ENCODE measurements around the gene PAMR1.

Gene PAMR1

DNA sequence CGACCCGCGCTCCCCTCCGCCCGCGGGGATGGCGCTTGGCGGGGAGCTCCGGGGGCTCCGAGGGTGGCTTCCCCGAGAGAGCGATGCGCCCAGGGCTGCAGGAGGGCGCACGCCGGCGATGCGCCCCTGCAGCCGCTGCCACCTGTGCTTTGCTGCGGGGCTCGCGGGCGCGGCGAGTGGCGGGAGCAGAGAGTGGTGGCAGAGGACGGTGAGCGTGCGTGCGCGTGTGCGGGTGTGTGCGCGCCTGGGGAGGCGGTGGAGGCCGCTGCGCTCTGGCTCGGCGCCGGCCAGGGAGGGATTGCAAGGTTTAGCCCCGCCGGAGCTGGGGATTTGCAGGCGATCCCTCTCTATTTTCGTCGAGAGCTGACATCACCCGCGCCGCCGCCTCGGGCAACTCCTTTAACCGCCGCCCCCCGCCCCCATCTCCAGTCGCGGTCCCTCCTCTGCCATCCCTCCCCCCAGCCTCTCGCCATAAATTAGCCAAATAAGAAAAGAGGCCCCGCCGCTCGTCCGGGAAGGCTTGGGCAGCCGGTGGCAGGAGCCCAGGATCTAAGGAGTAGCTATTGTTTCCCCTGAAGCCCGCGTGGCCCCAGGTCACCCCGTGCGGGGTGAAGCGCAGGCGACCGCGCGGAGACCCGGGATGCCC is 106.1 kb downstream of the PAMR1 start, which contains the start of gene SLC1A2:
TSS of gene SLC1A2 (minus strand) at position 375 of the 646 bp plus-strand sequence. CDS start 592 bp downstream, outside the sequence.
- peak; percentile 12 for DNase-seq (ENCODE audit: low spot score)

DNA sequence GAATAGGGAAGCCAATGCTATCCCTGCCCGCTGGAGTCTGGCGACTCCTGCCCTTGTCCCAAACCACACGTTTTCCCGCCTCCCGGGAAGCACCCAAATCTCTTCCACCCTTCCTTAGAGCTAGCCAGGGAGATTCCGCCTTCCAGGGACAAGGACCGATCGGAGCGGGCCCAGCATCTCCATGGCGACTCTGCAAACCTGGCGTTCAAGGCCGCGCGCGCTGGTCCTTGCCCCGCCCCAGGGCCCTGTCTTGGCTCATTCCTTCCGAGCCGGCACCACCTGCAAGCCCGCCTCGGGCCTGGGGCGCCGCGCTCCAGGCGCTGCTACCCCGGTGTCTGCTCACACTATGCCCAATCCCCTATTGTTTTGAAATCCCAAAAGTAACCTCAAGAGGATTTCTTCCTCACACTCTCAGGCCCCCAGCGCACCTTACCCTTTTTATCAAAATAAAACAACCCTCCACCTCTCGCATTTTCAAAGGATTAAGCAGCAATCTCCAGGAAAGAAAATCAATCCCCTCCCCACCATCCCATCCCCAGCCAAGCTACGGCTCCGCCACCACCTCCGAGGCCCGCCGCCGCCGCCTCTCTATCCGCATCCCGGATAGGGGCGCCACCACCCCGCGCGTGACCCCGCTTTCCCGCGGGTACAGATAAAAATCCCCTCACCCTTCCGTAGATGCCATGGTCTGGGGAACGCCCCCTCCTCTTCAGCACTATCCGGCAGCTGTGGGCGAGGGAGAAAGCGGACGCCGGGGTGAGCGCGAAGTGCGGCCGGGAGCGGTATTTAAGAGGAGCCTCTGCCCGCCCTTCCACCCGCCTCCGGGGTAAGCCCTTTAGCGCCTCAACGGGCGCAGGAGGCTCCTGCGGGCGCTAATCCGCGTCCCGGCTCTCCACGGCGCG is 106.9 kb downstream of the PAMR1 start:
- peak; percentile 36 for DNase-seq (ENCODE audit: low spot score)
- TF ChIP-seq, protein P1, sequence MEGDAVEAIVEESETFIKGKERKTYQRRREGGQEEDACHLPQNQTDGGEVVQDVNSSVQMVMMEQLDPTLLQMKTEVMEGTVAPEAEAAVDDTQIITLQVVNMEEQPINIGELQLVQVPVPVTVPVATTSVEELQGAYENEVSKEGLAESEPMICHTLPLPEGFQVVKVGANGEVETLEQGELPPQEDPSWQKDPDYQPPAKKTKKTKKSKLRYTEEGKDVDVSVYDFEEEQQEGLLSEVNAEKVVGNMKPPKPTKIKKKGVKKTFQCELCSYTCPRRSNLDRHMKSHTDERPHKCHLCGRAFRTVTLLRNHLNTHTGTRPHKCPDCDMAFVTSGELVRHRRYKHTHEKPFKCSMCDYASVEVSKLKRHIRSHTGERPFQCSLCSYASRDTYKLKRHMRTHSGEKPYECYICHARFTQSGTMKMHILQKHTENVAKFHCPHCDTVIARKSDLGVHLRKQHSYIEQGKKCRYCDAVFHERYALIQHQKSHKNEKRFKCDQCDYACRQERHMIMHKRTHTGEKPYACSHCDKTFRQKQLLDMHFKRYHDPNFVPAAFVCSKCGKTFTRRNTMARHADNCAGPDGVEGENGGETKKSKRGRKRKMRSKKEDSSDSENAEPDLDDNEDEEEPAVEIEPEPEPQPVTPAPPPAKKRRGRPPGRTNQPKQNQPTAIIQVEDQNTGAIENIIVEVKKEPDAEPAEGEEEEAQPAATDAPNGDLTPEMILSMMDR (IDR thresholded peaks at IDR 0.05; ENCODE audit: extremely low read depth, insufficient read depth, missing control alignments), result no peak
- in situ Hi-C loops (cut with MboI; ENCODE audit: low pct_unique_long_range_greater_than_20kb, low sequenced_read_pairs, unreplicated experiment), result no loop called here

More for the DNA sequence above, 106.1 kb downstream of the PAMR1 start, which contains the start of gene SLC1A2:
- in situ Hi-C loops (cut with MboI; ENCODE audit: low pct_unique_long_range_greater_than_20kb, low sequenced_read_pairs, unreplicated experiment), result no loop called here
- TF ChIP-seq, protein P1 (IDR thresholded peaks at IDR 0.05; ENCODE audit: extremely low read depth, insufficient read depth, missing control alignments), result no peak

DNA sequence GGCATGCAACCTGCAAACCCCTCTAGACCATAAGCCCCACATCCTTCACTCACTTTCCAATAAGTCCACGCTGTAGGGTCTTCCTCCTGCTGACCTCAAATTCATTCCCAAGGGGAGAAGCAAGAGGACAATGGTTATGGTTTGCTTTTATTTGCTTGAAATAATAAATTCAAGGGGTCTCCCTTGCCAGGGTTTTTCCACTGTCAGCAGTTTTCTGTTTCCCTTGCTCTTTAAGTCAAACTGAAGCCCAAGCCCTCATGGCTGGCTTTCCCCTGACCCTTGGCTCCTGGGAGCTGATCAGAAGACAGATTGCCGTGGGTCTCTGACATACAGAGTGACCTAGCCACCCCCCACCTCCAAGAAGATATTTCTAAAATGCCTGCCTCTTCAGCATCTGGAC is 109.9 kb downstream of the PAMR1 start:
- TF ChIP-seq, protein P1 (IDR thresholded peaks at IDR 0.05; ENCODE audit: extremely low read depth, insufficient read depth, missing control alignments), result no peak
- no peak for DNase-seq (ENCODE audit: low spot score)
- in situ Hi-C loops (cut with MboI; ENCODE audit: low pct_unique_long_range_greater_than_20kb, low sequenced_read_pairs, unreplicated experiment), result no loop called here

DNA sequence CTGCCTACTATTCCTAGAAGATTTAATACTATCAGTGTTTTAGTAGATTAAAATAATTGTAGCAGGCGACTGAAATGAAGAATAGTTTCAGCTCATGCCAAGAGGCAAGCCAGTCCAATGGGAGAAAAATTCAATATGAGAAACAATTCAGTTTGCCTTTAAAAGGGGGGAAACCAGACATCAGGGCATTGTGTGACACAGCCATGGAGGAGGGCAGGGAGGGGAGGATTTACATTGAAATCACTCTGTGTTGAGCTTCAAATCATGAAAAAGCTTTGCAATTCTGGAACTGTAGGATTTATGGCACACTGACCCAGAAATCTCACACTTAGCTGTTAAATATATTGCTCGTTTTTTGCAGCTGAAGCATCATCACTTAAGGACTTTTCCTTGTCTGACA is 110.6 kb downstream of the PAMR1 start:
- TF ChIP-seq, protein P1 (IDR thresholded peaks at IDR 0.05; ENCODE audit: extremely low read depth, insufficient read depth, missing control alignments), result no peak
- in situ Hi-C loops (cut with MboI; ENCODE audit: low pct_unique_long_range_greater_than_20kb, low sequenced_read_pairs, unreplicated experiment), result no loop called here
- DNase-seq (ENCODE audit: low spot score), result no peak

GRCh38 chr11:35414311-35414710 is 111.1 kb downstream of the PAMR1 start:
- TF ChIP-seq, protein P1 (IDR thresholded peaks at IDR 0.05; ENCODE audit: extremely low read depth, insufficient read depth, missing control alignments), result no peak
- DNase-seq (ENCODE audit: low spot score), result no peak
- in situ Hi-C loops (cut with MboI; ENCODE audit: low pct_unique_long_range_greater_than_20kb, low sequenced_read_pairs, unreplicated experiment), result no loop called here

DNA sequence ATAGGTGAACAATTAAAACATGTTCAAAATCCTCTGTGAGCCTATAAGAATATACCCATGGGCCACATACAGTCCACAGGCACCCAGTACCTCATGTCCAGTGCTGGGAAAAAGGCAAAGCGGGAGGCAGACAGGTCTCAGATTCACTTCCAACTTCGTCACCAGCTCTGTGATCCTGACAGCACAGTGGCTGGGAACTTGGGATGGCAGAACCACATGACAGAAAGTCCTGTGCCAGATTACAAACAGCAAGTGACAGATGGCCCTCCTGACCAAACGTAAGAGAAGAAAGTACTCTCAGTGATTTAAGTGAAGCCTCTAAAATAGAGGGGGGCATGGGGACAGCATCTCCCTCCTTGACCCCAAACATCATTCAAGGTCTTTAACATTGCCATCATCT is 111.8 kb downstream of the PAMR1 start:
- TF ChIP-seq, protein P1 (IDR thresholded peaks at IDR 0.05; ENCODE audit: extremely low read depth, insufficient read depth, missing control alignments), result no peak
- no peak for DNase-seq (ENCODE audit: low spot score)
- in situ Hi-C loops (cut with MboI; ENCODE audit: low pct_unique_long_range_greater_than_20kb, low sequenced_read_pairs, unreplicated experiment), result no loop called here

Measured in GM13977 (cell line).